GM12874 (cell line): ENCODE data around the gene HIKESHI.

Source experiments
- CTCF ChIP-seq: IDR thresholded peaks from 2 replicates; pipeline ENCODE4 v1.5.1; 2011; ENCODE audit warnings: low read depth, mild to moderate bottlenecking, control low read depth, low read length, moderate library complexity; ENCODE audit not compliant: insufficient read depth

The HIKESHI gene

GRCh38 chr11:86380295-86381059 lies 78.4 kb downstream of the HIKESHI start:
- TF ChIP-seq CTCF: no peak

- TF ChIP-seq CTCF: no peak
These were observed 81.3 kb downstream of the HIKESHI start for GRCh38 chr11:86383041-86383955.

DNA sequence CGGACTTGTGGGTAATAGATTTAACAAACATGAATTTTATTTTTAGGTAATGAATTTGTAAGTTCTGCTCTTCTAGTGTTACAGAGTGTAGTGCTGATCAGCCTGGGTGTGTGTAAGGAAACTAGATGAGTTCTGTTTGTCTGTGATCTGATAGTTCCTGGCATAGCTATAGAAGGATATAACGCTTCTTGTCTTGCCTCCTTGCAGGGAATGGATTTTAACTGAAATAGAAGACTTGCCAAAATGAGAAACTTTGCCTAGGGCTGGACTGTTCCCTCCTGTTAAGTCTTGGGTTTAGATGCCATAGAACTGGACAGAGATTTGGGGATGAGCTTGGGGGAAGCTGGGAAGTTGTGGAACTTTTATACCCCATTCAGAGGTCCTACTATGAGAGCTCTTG lies 84.2 kb downstream of the HIKESHI start:
- no peak for TF ChIP-seq CTCF

DNA sequence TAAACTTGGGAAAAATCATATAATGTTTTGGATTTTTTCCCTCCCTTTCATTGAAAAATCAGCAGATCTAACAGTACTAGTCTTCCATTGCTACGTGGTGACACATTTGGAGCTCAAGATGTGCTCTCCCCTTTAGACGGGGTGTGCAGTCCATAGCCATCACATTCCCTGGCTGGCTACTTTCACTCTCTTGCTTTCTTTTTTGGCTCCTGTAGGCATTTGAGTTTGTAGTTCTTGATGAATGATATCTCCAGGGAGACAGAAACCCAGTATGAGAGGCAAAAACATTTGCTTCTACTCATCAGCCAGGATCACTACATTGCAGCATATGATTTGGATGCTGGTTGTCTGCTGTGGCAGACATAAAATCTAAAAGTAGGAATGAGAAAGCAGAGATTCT lies 84.7 kb downstream of the HIKESHI start:
- no peak for TF ChIP-seq CTCF

GRCh38 chr11:86388198-86388597 lies 86.2 kb downstream of the HIKESHI start:
- TF ChIP-seq CTCF: no peak

- no peak for TF ChIP-seq CTCF
These were observed 88.4 kb downstream of the HIKESHI start for GRCh38 chr11:86390487-86390886.

GRCh38 chr11:86395061-86395551 lies 93.1 kb downstream of the HIKESHI start:
- no peak for TF ChIP-seq CTCF
